ENCODE results near the gene COG1.

Gene COG1

GRCh38 chr17:73168667-73169066 is 24.2 kb upstream of the COG1 start:
- no peak for DNase-seq (ENCODE audit: low spot score)

- DNase-seq (ENCODE audit: low spot score) = no peak
Observed at GRCh38 chr17:73170324-73170723, 22.5 kb upstream of the COG1 start.

- DNase-seq (ENCODE audit: low spot score) = no peak
Observed at GRCh38 chr17:73172252-73172651, 20.6 kb upstream of the COG1 start.

- no peak for DNase-seq (ENCODE audit: low spot score)
Observed at GRCh38 chr17:73174126-73174525, 18.7 kb upstream of the COG1 start.

GRCh38 chr17:73175962-73176565 is 16.8 kb upstream of the COG1 start:
- no peak for DNase-seq (ENCODE audit: low spot score)

GRCh38 chr17:73179387-73179786 is 13.5 kb upstream of the COG1 start:
- no peak for DNase-seq (ENCODE audit: low spot score)

- no peak for DNase-seq (ENCODE audit: low spot score)
Observed at GRCh38 chr17:73179878-73180277, 13.0 kb upstream of the COG1 start.

- DNase-seq (ENCODE audit: low spot score) = no peak
Observed at GRCh38 chr17:73182616-73183310, 10.1 kb upstream of the COG1 start.

- no peak for DNase-seq (ENCODE audit: low spot score)
Observed at GRCh38 chr17:73184136-73184993, 8.5 kb upstream of the COG1 start.

GRCh38 chr17:73186283-73187050 is 6.4 kb upstream of the COG1 start:
- no peak for DNase-seq (ENCODE audit: low spot score)

GRCh38 chr17:73187203-73187769 is 5.6 kb upstream of the COG1 start:
- no peak for DNase-seq (ENCODE audit: low spot score)

GRCh38 chr17:73188011-73188410 is 4.8 kb upstream of the COG1 start:
- no peak for DNase-seq (ENCODE audit: low spot score)

- peak; percentile 60 for DNase-seq (ENCODE audit: low spot score)
Observed at GRCh38 chr17:73189417-73190099, 3.3 kb upstream of the COG1 start.

GRCh38 chr17:73191443-73192205 is 1.2 kb upstream of the COG1 start:
- DNase-seq (ENCODE audit: low spot score) = peak; percentile 70

- DNase-seq (ENCODE audit: low spot score) = peak; percentile 85
Observed at GRCh38 chr17:73192206-73192893, 505 bp upstream of the COG1 start.

- no peak for DNase-seq (ENCODE audit: low spot score)
Observed at GRCh38 chr17:73194514-73195222, 1.8 kb downstream of the COG1 start.

GRCh38 chr17:73196500-73196899 is 3.6 kb downstream of the COG1 start:
- no peak for DNase-seq (ENCODE audit: low spot score)

GRCh38 chr17:73197161-73197560 is 4.3 kb downstream of the COG1 start:
- no peak for DNase-seq (ENCODE audit: low spot score)

GRCh38 chr17:73198201-73198929 is 5.5 kb downstream of the COG1 start:
- DNase-seq (ENCODE audit: low spot score) = no peak
